Esophagus squamous epithelium (tissue), 5 donors: ENCODE data around the gene HEY2. TPM values are rescaled to one million over a fixed set of nuclear protein-coding genes. Genes with fewer than 3 reads are reported as not detected.

Experiments used
- DNase-seq: peaks from one replicate; lab custom pipeline; 2025; lab: John Stamatoyannopoulos, UW
- H3K27ac ChIP-seq, 4 donors: fragments of 200-600 bp; sonication (generic); one replicate each; pipeline ENCODE4 v1.5.1; 2016 to 2019; ENCODE audit warnings: mild to moderate bottlenecking in 1 of 4
- H3K27me3 ChIP-seq, 4 donors: fragments of 200-600 bp; sonication (generic); 1 replicate in 3 of 4; 2 replicates in 1 of 4; pipeline versions ENCODE4 v1.5.1 to v1.6.0; 2017 to 2021; ENCODE audit warnings: antibody characterized with exemption in 1 of 4
- H3K36me3 ChIP-seq, 3 donors: fragments of 200-600 bp; sonication (generic); one replicate each; pipeline ENCODE4 v1.5.1; 2016 to 2019
- H3K4me1 ChIP-seq, 3 donors: fragments of 200-600 bp; sonication (generic); one replicate each; pipeline ENCODE4 v1.5.1; 2017 to 2019
- H3K4me3 ChIP-seq, 4 donors: fragments of 200-600 bp; sonication (generic); 1 replicate in 3 of 4; 2 replicates in 1 of 4; pipeline ENCODE4 v1.5.1; 2016 to 2019; ENCODE audit warnings: mild to moderate bottlenecking in 2 of 4, moderate library complexity in 1 of 4
- H3K9me3 ChIP-seq, 3 donors: fragments of 200-600 bp; sonication (generic); one replicate each; pipeline ENCODE4 v1.5.1; 2016 to 2019
- POLR2A ChIP-seq, 4 donors: fragments of 450-650 bp; IDR thresholded peaks; one replicate each; pipeline ENCODE4 v1.6.1; 2017; ENCODE audit warnings: antibody characterized with exemption in 4 of 4, mild to moderate bottlenecking in 4 of 4, moderate library complexity in 3 of 4
- WGBS, 2 donors: methylation state at CpG; one replicate each; pipeline ENCODE4 v1.1.5; 2018; 5-methylcytosine and 5-hydroxymethylcytosine counted together
- intact Hi-C: fragments of 100-400 bp; cut with DNase I; formaldehyde crosslinking; loops from one replicate; pipeline ENCODE4 v1.15.0; 2022
- total RNA-seq, 4 donors: library from RNA; depleted of rRNA; stranded (reverse); fragments of >200 nt; gene quantifications; one replicate each; pipeline ENCODE4 v1.1.0, GENCODE V29; 2016
- TF ChIP-seq, protein P1 (sequence below), 6 experiments: fragments of 450-650 bp in 4 of 6; fragments of 200-600 bp in 2 of 6; sonication (generic) in 2 of 6; IDR thresholded peaks; one replicate each; pipeline ENCODE4 v1.5.1; 2016 to 2019; ENCODE audit warnings: antibody characterized with exemption in 6 of 6, mild to moderate bottlenecking in 4 of 6, moderate library complexity in 4 of 6
- donor health status: DM: yes; HTN: yes; CAD: no.

The HEY2 gene
- total RNA-seq, 4 donors from 2014 or later, result 0.61 to 2.8 (median 1.3) TPM; not detected in 1

DNA sequence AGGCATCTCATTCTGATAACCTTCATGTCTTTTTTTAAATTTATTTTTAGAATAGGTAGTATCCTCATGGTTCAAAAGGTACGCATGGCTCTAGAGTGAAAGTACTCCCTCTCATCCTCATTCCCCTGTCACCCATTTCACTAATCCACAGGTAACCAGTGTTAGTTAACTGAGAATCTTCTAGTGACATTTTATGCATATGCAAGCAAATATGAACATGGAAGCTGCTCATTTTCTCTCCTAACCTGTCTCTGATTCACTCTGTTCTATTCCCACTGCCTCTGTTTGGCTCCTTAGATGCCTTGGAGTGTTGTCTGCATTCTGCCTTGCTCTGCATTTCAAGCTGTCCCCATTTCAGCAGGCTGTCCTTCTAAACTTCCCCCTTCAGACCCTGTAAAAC is 45.9 kb downstream of the HEY2 start:
- Histone ChIP-seq H3K27ac (no peak overlapping the region), H3K9me3 (no peaks in the 10 kb centered on the region), H3K4me3 (no peak overlapping the region), H3K36me3 (no peaks in the 10 kb centered on the region), H3K4me1 (peaks cover 6 to 69% (median 42%) of the 10 kb centered on the region in 3 donors), H3K27me3 (no peaks in the 10 kb centered on the region)
- no peak for TF ChIP-seq POLR2A (IDR thresholded peaks at IDR 0.05)
- TF ChIP-seq, protein P1, sequence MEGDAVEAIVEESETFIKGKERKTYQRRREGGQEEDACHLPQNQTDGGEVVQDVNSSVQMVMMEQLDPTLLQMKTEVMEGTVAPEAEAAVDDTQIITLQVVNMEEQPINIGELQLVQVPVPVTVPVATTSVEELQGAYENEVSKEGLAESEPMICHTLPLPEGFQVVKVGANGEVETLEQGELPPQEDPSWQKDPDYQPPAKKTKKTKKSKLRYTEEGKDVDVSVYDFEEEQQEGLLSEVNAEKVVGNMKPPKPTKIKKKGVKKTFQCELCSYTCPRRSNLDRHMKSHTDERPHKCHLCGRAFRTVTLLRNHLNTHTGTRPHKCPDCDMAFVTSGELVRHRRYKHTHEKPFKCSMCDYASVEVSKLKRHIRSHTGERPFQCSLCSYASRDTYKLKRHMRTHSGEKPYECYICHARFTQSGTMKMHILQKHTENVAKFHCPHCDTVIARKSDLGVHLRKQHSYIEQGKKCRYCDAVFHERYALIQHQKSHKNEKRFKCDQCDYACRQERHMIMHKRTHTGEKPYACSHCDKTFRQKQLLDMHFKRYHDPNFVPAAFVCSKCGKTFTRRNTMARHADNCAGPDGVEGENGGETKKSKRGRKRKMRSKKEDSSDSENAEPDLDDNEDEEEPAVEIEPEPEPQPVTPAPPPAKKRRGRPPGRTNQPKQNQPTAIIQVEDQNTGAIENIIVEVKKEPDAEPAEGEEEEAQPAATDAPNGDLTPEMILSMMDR (IDR thresholded peaks at IDR 0.05), result no peak
- no peak for DNase-seq
- intact Hi-C loops, result no loop called here
- WGBS, 2 donors, result 95 to 100% methylated on average over 1 of the region's 1 CpG

DNA sequence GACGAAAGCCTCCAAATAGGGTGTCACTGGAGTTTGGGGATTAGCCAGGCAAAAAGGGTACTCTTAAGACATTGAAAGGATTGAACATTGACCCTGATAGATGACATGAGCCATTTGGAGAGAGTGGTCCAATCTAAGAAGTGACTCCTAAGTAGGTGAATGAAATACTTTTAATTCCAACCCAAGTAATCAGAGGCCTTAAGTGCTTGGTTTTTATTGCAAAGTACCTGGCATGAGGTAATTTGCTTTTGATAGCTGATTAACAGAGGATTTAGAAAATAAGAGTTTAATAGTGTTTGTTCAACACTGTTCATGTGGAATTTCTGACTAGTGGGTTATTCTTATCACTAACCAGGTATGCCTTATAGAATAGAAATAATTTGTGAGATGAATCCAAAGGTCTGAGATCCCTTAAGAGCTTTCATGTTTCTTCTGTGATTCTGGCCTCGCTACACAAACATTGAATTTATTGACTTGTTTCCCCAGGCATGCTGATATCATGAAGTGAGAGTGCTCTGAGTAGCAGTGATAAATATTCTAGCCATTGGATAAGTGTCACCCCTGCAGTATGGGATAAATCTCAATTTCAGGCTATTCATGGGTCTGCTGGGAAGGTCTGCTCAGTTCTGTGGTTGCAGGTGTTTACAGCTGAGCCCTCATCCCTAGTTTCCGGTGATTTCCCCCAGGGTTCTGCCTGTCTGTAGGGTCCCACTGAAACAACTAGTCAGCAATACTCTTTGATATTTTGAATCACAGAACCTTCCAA is 47.9 kb downstream of the HEY2 start:
- DNase-seq, result no peak
- TF ChIP-seq, protein P1 (IDR thresholded peaks at IDR 0.05), result no peak
- TF ChIP-seq POLR2A (IDR thresholded peaks at IDR 0.05), result no peak
- Histone ChIP-seq H3K4me3 (no peak overlapping the region), H3K36me3 (peaks cover 0 to 5% (median 0%) of the 10 kb centered on the region in 3 donors), H3K9me3 (no peaks in the 10 kb centered on the region), H3K27me3 (no peaks in the 10 kb centered on the region), H3K4me1 (peaks cover 6 to 58% (median 37%) of the 10 kb centered on the region in 3 donors), H3K27ac (no peak overlapping the region)
- intact Hi-C loops, result no loop called here
- WGBS, 2 donors, result 89 to 100% methylated on average over 3 of the region's 3 CpGs

DNA sequence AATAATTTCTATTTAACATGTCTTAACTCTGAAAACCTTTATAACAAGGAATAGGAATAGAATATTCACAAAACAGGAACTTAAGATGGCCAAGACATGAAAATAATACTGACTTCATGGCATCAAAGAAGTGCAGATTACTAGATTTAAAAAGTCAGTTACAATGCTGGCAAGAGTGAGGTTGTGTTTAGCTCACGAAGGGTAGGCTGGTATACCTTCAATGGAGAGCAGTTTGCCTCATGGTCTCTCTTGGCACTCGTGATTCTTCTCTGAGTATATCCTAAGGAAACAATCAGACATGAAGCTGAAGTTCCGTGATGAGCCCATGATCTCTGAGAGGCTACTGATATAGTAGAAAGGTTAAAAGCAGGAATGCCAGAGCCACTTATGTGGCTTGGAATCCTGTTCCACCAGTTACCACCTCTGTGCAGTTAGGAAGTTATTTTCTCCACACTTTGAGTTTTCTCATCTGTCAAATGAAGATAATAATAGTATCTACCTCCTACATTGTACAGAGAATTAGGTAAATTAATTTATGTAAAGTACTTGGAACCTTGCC is 48.5 kb downstream of the HEY2 start:
- no peak overlapping the region for H3K27ac ChIP-seq
- intact Hi-C loops, result no loop called here
- H3K9me3 ChIP-seq, result no peaks in the 10 kb centered on the region
- TF ChIP-seq, protein P1 (IDR thresholded peaks at IDR 0.05), result no peak
- TF ChIP-seq POLR2A (IDR thresholded peaks at IDR 0.05), result no peak
- peaks cover 6 to 58% (median 36%) of the 10 kb centered on the region in 3 donors for H3K4me1 ChIP-seq
- peaks cover 0 to 7% (median 0%) of the 10 kb centered on the region in 3 donors for H3K36me3 ChIP-seq
- DNase-seq, result no peak
- H3K4me3 ChIP-seq, result no peak overlapping the region
- WGBS, 2 donors, result 74 to 81% methylated on average over 3 of the region's 3 CpGs
- H3K27me3 ChIP-seq, result no peaks in the 10 kb centered on the region

DNA sequence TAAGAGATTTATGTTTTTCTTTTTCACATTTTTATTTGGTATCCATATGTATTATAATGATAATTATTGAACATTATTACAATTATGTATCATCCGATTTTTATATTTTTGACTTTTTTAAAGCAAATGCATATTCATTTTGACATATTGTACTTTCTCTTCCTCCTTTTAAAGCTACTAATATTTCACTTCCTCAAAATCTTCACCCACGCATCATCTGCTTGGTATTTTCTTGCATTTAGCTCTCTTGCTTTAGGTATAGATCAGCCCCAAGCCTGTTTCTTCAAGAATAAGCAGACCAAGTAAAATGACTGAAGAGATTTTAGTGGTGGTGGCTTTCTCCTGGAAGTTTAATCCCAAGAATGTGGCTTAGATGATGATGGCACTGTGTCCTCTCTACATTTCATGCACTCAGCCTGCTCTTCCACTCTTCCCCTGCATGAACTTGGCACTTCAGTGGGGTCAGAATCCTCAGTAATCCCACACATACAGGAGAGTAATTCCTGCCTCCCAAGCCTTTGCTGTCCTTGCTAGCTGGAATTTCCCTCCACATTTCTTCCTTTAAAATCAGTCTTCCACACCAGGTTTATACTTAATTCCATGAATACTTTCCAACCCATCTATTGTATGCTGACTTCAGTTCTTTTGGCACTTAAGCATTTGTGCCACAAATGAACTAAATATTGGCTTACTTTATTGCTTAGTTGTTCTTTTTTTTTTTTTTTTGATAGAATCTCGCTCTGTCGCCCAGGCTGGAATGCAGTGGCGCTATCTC is 49.5 kb downstream of the HEY2 start:
- DNase-seq, result no peak
- WGBS, 2 donors, result 64 to 69% methylated on average over 5 of the region's 5 CpGs
- no peaks in the 10 kb centered on the region for H3K9me3 ChIP-seq
- intact Hi-C loops, result no loop called here
- H3K27me3 ChIP-seq, result no peaks in the 10 kb centered on the region
- H3K4me1 ChIP-seq, result peaks cover 0 to 58% (median 27%) of the 10 kb centered on the region in 3 donors
- no peak overlapping the region for H3K27ac ChIP-seq
- TF ChIP-seq, protein P1 (IDR thresholded peaks at IDR 0.05), result no peak
- peaks cover 0 to 7% (median 0%) of the 10 kb centered on the region in 3 donors for H3K36me3 ChIP-seq
- H3K4me3 ChIP-seq, result no peak overlapping the region
